ENCODE data around the gene TACC2. TPM values are rescaled to one million over a fixed set of nuclear protein-coding genes. Genes with fewer than 3 reads are reported as not detected.
"Not testable (repeated sequence)": the region's sequence is repeated elsewhere in the genome, so short reads cannot be mapped to it uniquely, and the experiment has no call there.

Gene TACC2
- total RNA-seq, 4 donors from 2014 or later: 46.5 to 106 (median 71.6) TPM

DNA sequence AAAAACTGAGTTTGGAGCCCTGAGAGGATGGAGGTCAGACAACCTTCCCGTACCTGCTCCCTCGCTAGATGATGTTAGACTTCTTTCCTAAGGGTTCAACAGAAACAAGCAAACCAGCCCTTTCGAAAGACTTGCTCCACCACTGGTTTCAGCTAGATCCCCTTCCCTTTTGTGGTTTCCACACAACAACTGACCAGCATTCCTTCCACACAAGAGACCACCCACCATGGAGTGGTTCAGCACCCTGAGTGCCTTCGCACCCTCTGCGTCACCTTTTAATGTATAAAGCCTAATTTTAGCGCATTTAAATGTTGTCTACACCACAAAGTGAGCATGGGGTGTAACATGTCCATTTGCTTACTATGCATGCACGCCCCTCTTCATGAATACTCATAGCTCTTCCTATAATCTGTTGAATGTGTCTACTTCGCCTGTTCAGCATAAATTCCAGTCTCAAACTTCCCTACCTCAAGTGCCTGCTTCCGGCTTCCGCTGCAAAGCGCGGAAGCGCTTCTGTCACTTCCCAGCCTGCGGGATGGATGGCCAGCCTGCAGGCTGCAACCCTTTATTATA is 69.0 kb downstream of the TACC2 start:
- 79 to 88% methylated on average over 14 of the region's 14 CpGs for WGBS, 2 donors
- peaks cover 7 to 73% (median 16%) of the 10 kb centered on the region in 3 donors for H3K4me1 ChIP-seq
- DNase-seq: no peak
- peaks cover 0 to 10% (median 0%) of the 10 kb centered on the region in 3 donors for H3K36me3 ChIP-seq
- no peak for TF ChIP-seq POLR2A (IDR thresholded peaks at IDR 0.05)
- TF ChIP-seq, protein P1, sequence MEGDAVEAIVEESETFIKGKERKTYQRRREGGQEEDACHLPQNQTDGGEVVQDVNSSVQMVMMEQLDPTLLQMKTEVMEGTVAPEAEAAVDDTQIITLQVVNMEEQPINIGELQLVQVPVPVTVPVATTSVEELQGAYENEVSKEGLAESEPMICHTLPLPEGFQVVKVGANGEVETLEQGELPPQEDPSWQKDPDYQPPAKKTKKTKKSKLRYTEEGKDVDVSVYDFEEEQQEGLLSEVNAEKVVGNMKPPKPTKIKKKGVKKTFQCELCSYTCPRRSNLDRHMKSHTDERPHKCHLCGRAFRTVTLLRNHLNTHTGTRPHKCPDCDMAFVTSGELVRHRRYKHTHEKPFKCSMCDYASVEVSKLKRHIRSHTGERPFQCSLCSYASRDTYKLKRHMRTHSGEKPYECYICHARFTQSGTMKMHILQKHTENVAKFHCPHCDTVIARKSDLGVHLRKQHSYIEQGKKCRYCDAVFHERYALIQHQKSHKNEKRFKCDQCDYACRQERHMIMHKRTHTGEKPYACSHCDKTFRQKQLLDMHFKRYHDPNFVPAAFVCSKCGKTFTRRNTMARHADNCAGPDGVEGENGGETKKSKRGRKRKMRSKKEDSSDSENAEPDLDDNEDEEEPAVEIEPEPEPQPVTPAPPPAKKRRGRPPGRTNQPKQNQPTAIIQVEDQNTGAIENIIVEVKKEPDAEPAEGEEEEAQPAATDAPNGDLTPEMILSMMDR (IDR thresholded peaks at IDR 0.05): no peak
- no peaks in the 10 kb centered on the region for H3K27me3 ChIP-seq
- intact Hi-C loops (cut with DNase I): loop anchor here (10.0 kb wide), 1 partner anchor 57 kb away; no protein-coding TSS in a partner anchor
- H3K9me3 ChIP-seq: no peaks in the 10 kb centered on the region
- H3K4me3 ChIP-seq: no peak overlapping the region
- H3K27ac ChIP-seq: no peak overlapping the region

DNA sequence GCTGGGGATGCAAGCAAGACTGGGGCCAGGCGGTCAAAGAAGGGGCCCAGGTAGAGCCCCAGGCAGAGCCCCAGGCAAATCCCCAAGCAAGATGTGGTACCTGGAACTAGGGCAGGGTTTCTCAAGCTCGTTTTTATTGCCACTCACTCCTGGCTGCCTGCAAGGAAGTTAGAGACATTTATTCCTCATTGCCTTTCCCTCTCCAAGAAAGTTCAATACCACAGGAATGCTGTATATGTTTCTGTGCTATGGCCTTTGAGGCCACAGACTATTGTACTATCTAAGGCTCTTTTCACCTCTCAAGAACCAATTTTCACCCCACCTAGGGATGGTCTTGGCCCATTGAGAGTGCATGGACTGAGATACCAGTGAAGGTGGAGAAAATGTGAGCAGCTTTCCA is 71.3 kb downstream of the TACC2 start:
- intact Hi-C loops (cut with DNase I): no loop called here
- Histone ChIP-seq H3K4me3 (no peak overlapping the region), H3K27ac (peak overlapping the region in 2 of 4 donors; percentile 26 to 59), H3K4me1 (peaks cover 15 to 73% (median 22%) of the 10 kb centered on the region in 3 donors), H3K36me3 (no peaks in the 10 kb centered on the region), H3K27me3 (no peaks in the 10 kb centered on the region), H3K9me3 (no peaks in the 10 kb centered on the region)
- TF ChIP-seq, protein P1 (IDR thresholded peaks at IDR 0.05): no peak
- DNase-seq: no peak
- 39 to 54% methylated on average over 2 of the region's 2 CpGs for WGBS, 2 donors

DNA sequence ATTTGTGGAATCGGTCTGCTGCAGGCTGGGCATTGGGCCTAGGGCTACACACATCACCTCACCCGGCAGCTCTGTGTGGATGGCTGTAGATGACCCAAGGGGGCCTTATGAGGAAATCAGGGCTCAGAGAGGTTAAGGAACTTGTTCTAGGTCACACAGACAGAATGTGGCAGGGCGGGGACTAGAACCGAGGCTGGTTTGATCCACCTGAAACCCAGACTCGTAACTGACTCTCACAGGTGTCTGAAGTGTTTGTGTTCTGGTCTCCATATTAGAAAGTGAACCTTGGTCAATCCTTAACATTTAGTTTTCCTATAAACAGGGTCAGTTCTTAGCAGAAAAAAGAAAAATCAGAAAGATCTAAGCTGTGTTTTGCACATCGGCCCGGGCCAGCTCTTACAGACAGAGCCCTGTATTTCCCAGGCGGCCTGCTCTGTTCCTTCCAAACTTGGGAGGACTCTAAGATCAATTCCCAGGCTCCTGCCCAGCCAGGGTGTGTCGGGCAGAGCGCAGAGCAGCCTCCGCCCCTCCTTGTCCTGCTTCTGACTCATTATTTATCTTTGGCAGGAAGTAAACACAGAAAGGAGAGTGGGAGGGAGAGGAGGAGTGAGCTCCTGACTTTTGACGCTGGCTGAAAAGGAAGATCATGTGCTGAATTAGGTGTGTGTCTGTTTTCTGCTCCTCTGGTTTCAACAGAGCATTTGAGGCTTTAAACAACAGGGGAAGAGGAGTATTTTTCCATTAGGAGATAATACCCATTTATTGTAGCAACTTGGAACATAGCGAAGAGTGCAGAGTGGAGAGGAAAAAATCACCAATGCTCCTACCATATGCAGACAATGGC is 74.1 kb downstream of the TACC2 start:
- H3K36me3 ChIP-seq: no peaks in the 10 kb centered on the region
- H3K27ac ChIP-seq: peak overlapping the region; percentile 85 to 97 (median 94)
- WGBS, 2 donors: 25 to 27% methylated on average over 13 of the region's 13 CpGs

DNA sequence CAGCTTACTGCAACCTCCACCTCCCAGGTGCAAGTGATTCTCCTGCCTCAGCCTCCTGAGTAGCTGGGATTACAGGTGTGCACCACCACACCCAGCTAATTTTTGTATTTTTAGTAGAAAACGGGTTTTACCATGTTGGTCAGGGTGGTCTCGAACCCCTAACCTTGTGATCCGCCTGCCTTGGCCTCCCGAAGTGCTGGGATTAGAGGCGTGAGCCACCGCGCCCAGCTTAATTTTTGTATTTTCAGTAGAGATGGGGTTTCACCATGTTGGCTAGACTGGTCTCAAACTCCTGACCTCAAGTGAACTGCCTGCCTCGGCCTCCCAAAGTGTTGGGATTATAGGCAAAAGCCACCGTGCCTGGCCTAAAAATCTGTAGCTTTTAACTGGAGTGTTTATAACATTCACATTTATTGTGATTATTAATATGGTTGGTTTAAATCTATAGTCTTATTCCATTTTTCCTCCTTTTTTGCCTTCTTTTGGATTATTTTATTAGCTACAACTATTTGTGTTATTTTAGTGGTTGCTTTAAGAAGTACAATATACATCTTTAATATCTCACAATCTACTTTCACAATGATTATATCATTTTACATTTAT is 77.5 kb downstream of the TACC2 start:
- H3K27me3 ChIP-seq; H3K9me3 ChIP-seq; H3K36me3 ChIP-seq; intact Hi-C loops (cut with DNase I); DNase-seq; H3K4me3 ChIP-seq: not testable (repeated sequence)
- WGBS, 2 donors: 89 to 90% methylated on average over 9 of the region's 9 CpGs
- Histone ChIP-seq H3K4me1 (peaks cover 17 to 76% (median 36%) of the 10 kb centered on the region in 3 donors), H3K27ac (peak overlapping the region in 2 of 4 donors; percentile 10 to 87)

More for the DNA sequence above, 74.1 kb downstream of the TACC2 start:
- peaks cover 8 to 63% (median 19%) of the 10 kb centered on the region in 3 donors for H3K4me1 ChIP-seq
- no peaks in the 10 kb centered on the region for H3K9me3 ChIP-seq
- H3K27me3 ChIP-seq: no peaks in the 10 kb centered on the region
- DNase-seq: no peak
- H3K4me3 ChIP-seq: no peak overlapping the region
- TF ChIP-seq, protein P1 (IDR thresholded peaks at IDR 0.05): no peak
- TF ChIP-seq POLR2A (IDR thresholded peaks at IDR 0.05): peak in 1 of 4 donors; percentile 29
- intact Hi-C loops (cut with DNase I): no loop called here

DNA sequence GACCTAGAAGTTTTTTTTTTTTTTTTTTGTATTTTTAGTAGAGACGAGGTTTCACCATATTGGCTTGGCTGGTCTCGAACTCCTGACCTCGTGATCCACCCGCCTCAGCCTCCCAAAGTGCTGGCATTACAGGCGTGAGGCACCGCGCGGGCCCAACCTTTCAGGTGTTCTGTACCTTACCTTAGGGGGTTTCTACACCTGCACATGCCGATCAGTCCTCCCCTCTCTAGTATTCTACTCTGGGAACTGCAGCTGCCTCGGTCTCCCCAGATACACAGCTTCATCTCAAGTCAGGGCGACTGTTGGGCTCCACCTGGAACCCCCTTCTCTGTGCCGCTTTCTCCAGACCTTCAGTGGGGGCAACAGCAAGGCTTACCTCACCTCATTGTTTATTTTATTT is 79.9 kb downstream of the TACC2 start:
- intact Hi-C loops (cut with DNase I): no loop called here
- TF ChIP-seq, protein P1 (IDR thresholded peaks at IDR 0.05): no peak
- no peak for TF ChIP-seq POLR2A (IDR thresholded peaks at IDR 0.05)
- WGBS, 2 donors: 82 to 91% methylated on average over 12 of the region's 12 CpGs
- Histone ChIP-seq H3K36me3 (no peaks in the 10 kb centered on the region), H3K27ac (peak overlapping the region; percentile 78 to 87 (median 83)), H3K4me1 (peaks cover 15 to 52% (median 21%) of the 10 kb centered on the region in 3 donors), H3K4me3 (no peak overlapping the region), H3K9me3 (no peaks in the 10 kb centered on the region), H3K27me3 (no peaks in the 10 kb centered on the region)
- no peak for DNase-seq
